LNCAP (cell line): ENCODE data around the gene MRPL11.

Experiments
- TF ChIP-seq, protein P1 (sequence below): fragments of 450-650 bp; IDR thresholded peaks from 2 replicates; pipeline ENCODE4 v1.5.1; 2017; ENCODE audit warnings: mild to moderate bottlenecking

Gene MRPL11

DNA sequence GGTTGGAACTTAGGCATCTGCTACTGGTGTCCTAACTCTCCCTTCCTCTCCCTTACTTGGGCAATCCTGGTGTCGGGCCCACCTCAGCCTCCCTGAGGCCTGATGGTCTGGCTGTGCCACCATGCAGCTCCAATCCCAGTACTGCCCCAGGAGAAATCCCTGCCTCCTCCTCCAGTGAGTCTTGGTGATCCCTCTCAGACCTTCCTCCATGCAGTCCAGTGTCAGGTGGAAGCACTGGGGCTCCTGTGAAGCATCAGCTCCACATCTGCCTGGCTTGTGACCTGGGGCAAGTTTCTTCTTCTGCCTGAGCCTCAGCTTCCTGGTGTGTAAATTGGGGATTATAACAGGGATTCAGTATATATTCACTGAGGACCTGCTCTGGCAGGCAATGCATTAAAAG lies 26.3 kb upstream of the MRPL11 start:
- TF ChIP-seq, protein P1, sequence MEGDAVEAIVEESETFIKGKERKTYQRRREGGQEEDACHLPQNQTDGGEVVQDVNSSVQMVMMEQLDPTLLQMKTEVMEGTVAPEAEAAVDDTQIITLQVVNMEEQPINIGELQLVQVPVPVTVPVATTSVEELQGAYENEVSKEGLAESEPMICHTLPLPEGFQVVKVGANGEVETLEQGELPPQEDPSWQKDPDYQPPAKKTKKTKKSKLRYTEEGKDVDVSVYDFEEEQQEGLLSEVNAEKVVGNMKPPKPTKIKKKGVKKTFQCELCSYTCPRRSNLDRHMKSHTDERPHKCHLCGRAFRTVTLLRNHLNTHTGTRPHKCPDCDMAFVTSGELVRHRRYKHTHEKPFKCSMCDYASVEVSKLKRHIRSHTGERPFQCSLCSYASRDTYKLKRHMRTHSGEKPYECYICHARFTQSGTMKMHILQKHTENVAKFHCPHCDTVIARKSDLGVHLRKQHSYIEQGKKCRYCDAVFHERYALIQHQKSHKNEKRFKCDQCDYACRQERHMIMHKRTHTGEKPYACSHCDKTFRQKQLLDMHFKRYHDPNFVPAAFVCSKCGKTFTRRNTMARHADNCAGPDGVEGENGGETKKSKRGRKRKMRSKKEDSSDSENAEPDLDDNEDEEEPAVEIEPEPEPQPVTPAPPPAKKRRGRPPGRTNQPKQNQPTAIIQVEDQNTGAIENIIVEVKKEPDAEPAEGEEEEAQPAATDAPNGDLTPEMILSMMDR, result no peak

GRCh38 chr11:66462911-66463310 lies 24.3 kb upstream of the MRPL11 start:
- TF ChIP-seq, protein P1, result no peak

DNA sequence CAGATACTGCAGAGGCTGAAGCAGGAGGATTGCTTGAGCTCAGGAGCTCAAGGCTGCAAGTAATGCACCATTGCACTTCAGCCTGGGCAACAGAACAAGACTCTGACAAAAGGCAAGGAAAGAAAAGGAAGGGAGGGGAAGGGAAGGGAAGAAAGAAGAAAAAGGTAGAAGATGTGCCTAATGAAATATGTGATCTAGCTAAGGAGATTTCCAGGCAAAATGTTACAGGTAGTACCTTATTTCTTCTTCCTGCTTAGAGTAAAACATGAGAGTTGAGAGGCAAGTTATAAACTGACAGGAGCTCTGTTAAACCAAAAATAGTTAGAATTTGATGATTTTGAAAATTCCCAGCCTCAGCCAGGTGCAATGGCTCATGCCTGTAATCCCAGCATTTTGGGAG lies 23.4 kb upstream of the MRPL11 start:
- TF ChIP-seq, protein P1, result no peak

DNA sequence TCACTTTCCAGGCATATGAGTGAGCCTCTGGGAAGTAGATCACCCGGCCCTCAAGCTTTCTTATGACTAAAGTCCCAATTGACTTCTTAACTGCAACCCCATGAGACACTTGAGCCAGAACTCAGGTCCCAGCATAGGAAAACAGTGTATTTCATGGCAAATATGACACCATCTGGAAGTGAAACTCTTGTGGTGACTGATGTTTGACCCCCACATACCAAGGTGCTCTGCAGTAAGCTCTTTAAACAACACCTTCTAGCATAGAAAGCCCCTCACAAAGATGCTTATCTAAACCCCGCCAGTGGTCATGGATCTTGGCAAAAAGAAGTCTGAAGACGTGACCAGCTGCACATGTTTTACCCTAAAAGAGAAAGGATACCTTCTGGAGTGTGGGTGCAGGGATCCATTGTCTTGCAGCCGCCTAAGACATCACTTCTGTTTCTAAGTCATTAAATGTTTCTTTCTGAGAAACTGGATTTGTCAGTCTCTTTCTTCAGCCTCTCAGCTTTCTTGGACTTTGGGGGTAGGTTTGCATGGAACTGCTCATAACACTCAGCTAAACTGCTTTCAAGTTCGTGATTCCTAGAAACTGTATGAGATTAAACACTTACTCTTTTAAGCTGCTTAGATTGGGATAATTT lies 20.6 kb upstream of the MRPL11 start:
- TF ChIP-seq, protein P1, result no peak

GRCh38 chr11:66457826-66458225 lies 19.2 kb upstream of the MRPL11 start:
- TF ChIP-seq, protein P1, result no peak

DNA sequence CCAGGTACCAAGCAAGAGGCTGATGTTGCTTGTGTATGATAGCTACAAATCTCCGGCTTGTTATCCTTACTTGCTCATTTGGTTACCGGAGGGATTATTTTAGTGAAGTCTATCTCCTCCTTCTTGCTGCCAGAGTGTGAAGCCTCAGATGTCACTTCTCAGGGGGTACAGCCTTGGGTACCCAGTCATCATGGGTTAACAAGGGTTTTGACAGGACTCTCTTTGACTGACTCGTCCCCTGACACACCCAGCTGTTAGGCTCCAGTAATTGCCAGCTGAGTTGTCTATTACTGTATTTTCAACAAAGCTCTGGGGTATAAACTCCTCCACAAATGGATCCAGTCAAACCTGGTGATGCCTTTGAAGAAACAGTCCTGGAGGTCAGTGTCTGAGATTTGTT lies 16.2 kb upstream of the MRPL11 start:
- TF ChIP-seq, protein P1, result no peak

- TF ChIP-seq, protein P1, result no peak
Observed at GRCh38 chr11:66454247-66454646, 15.6 kb upstream of the MRPL11 start.

DNA sequence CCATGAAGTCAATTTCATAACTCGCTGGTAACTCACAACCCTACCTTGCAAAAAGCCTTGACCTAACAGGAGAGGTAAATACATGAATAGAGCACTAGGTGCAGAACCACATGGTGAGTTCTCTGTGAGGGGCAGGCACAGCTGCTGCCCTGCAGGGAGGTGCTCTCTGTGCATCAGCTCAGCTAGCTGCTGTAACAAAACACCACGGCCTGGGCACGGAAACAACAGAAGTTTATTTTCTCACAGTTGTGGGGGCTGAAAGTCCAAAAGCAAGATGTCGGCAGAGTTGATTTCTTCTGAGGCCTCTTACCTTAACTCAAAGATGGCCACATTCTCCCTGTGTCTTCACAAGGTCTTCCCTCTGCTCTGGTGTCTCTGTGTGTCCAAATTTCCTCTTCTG lies 13.0 kb upstream of the MRPL11 start:
- TF ChIP-seq, protein P1, result no peak
